Neural progenitor cell (in vitro differentiated cells): ENCODE measurements around the gene OLFM1.

Source experiments
- CTCF ChIP-seq: fragments of 200-600 bp; sonication (generic); IDR thresholded peaks from 2 replicates; pipeline ENCODE4 v1.5.1; 2017; ENCODE audit warnings: antibody characterized with exemption, mild to moderate bottlenecking
- EZH2 ChIP-seq: fragments of 200-600 bp; sonication (generic); IDR thresholded peaks from 2 replicates; pipeline ENCODE4 v1.6.1; 2017; ENCODE audit warnings: antibody characterized with exemption, mild to moderate bottlenecking, moderate library complexity
- EZH2phosphoT487 ChIP-seq: fragments of 200-600 bp; sonication (generic); IDR thresholded peaks from 2 replicates; pipeline ENCODE4 v1.6.1; 2017; ENCODE audit warnings: antibody characterized with exemption

GRCh38 chr9:135159801-135160200 lies 72.3 kb downstream of the OLFM1 start:
- TF ChIP-seq CTCF (no peak), EZH2 (no peak), EZH2phosphoT487 (no peak)
